Liver (tissue), 9 donors: ENCODE results near the gene UBA1. TPM values are rescaled to one million over a fixed set of nuclear protein-coding genes. Genes with fewer than 3 reads are reported as not detected.

ENCODE experiments used
- DNase-seq: peaks from one replicate; pipeline ENCODE4 v3.0.0-alpha.2; 2017; ENCODE audit warnings: low spot score
- H3K27ac ChIP-seq, 2 donors: one replicate each; pipeline ENCODE4 v1.7.0; 2013; ENCODE audit warnings: inconsistent platforms in 2 of 2, low read length in 2 of 2, control low read depth in 1 of 2, low read depth in 1 of 2, mild to moderate bottlenecking in 1 of 2
- H3K27me3 ChIP-seq, 4 donors: one replicate each; pipeline versions ENCODE4 v1.6.1 to v1.7.0; 2013; ENCODE audit warnings: low read length in 3 of 4, inconsistent platforms in 1 of 4, mild to moderate bottlenecking in 1 of 4, moderate library complexity in 1 of 4; ENCODE audit not compliant: control insufficient read depth in 4 of 4, insufficient read depth in 4 of 4
- H3K36me3 ChIP-seq, 4 donors: one replicate each; pipeline versions ENCODE4 v1.6.1 to v1.7.0; 2013; ENCODE audit warnings: low read length in 3 of 4, mild to moderate bottlenecking in 3 of 4, low read depth in 1 of 4, moderate library complexity in 1 of 4; ENCODE audit not compliant: control insufficient read depth in 4 of 4, insufficient read depth in 3 of 4
- H3K4me1 ChIP-seq, 4 donors: one replicate each; pipeline versions ENCODE4 v1.6.1 to v1.7.0; 2013; ENCODE audit warnings: low read length in 3 of 4, mild to moderate bottlenecking in 3 of 4, moderate library complexity in 1 of 4; ENCODE audit not compliant: control insufficient read depth in 4 of 4, insufficient read depth in 4 of 4
- H3K4me3 ChIP-seq, 3 donors: one replicate each; pipeline versions ENCODE4 v1.6.1 to v1.7.0; 2013; ENCODE audit warnings: low read length in 3 of 3, control low read depth in 1 of 3, low read depth in 1 of 3, mild to moderate bottlenecking in 1 of 3
- H3K9ac ChIP-seq, 2 donors: one replicate each; pipeline ENCODE4 v1.7.0; 2013; ENCODE audit warnings: low read length in 2 of 2, mild to moderate bottlenecking in 2 of 2, moderate library complexity in 2 of 2, control low read depth in 1 of 2, low read depth in 1 of 2
- H3K9me3 ChIP-seq, 4 donors: one replicate each; pipeline versions ENCODE4 v1.6.1 to v1.7.0; 2013; ENCODE audit warnings: low read length in 3 of 4; ENCODE audit not compliant: control insufficient read depth in 4 of 4
- CTCF ChIP-seq: fragments of 150-350 bp; IDR thresholded peaks from 2 replicates; pipeline ENCODE4 v1.5.1; 2017; ENCODE audit warnings: improper control_type of control experiment, low read depth, low read length; ENCODE audit not compliant: missing input control
- EGR1 ChIP-seq, 2 donors: IDR thresholded peaks; 2 replicates each; pipeline ENCODE4 v1.6.1; 2016 to 2018; ENCODE audit warnings: antibody characterized with exemption in 2 of 2, low read depth in 2 of 2
- FOXA1 ChIP-seq: IDR thresholded peaks from 2 replicates; pipeline ENCODE4 v1.6.1; 2016; ENCODE audit warnings: antibody characterized with exemption
- FOXA2 ChIP-seq: IDR thresholded peaks from 2 replicates; pipeline ENCODE4 v1.6.1; 2016; ENCODE audit warnings: antibody characterized with exemption
- GABPA ChIP-seq, 2 donors: IDR thresholded peaks in 1 of 2; conservative IDR thresholded peaks in 1 of 2; 2 replicates each; pipeline ENCODE4 v1.6.1; 2016; ENCODE audit warnings: antibody characterized with exemption in 2 of 2, mild to moderate bottlenecking in 1 of 2, moderate library complexity in 1 of 2
- HNF4G ChIP-seq: IDR thresholded peaks from 2 replicates; pipeline ENCODE4 v1.6.1; 2016; ENCODE audit warnings: antibody characterized with exemption
- JUND ChIP-seq, 2 donors: IDR thresholded peaks; 2 replicates each; pipeline ENCODE4 v1.6.1; 2016; ENCODE audit warnings: antibody characterized with exemption in 2 of 2
- NR2F2 ChIP-seq: IDR thresholded peaks from 2 replicates; pipeline ENCODE4 v1.6.1; 2016; ENCODE audit warnings: antibody characterized with exemption
- RAD21 ChIP-seq, 2 donors: IDR thresholded peaks; 2 replicates each; pipeline ENCODE4 v1.6.1; 2016; ENCODE audit warnings: antibody characterized with exemption in 2 of 2, mild to moderate bottlenecking in 2 of 2
- RXRA ChIP-seq, 2 donors: IDR thresholded peaks; 2 replicates each; pipeline ENCODE4 v1.6.1; 2017 to 2018; ENCODE audit warnings: antibody characterized with exemption in 2 of 2, mild to moderate bottlenecking in 1 of 2
- SP1 ChIP-seq: IDR thresholded peaks from 2 replicates; pipeline ENCODE4 v1.6.1; 2018; ENCODE audit warnings: antibody characterized with exemption, mild to moderate bottlenecking
- TAF1 ChIP-seq: conservative IDR thresholded peaks from 2 replicates; pipeline ENCODE4 v1.6.1; 2016; ENCODE audit warnings: antibody characterized with exemption, mild to moderate bottlenecking
- ZBTB33 ChIP-seq: IDR thresholded peaks from 2 replicates; pipeline ENCODE4 v1.6.1; 2016; ENCODE audit warnings: antibody characterized with exemption
- WGBS: extraction: QIAGEN DNeasy Blood & Tissue Kit; methylation state at CpG from one replicate; pipeline ENCODE4 v1.1.7; 2013; 5-methylcytosine and 5-hydroxymethylcytosine counted together
- polyA plus RNA-seq, 2 donors: library from polyadenylated mRNA; stranded (reverse) in 1 of 2; unstranded in 1 of 2; fragments of 200-250 nt in 1 of 2; fragments of >200 nt in 1 of 2; fragmentation: Nextera tagmentation in 1 of 2; extraction: Ambion mirVana in 1 of 2; gene quantifications; one replicate each; pipeline versions ENCODE4 v1.2.1 to v1.2.3, GENCODE V29; 2013 to 2015
- total RNA-seq, 2 donors: library from RNA; depleted of rRNA; stranded (reverse); fragments of >200 nt; gene quantifications; one replicate each; pipeline ENCODE4 v1.2.3, GENCODE V29; 2014
- TF ChIP-seq, protein P1 (sequence below): IDR thresholded peaks from 2 replicates; pipeline ENCODE4 v1.6.1; 2016; ENCODE audit warnings: antibody characterized with exemption
- TF ChIP-seq, protein P2 (sequence below): IDR thresholded peaks from 2 replicates; pipeline ENCODE4 v1.6.1; 2016; ENCODE audit warnings: antibody characterized with exemption
- donor health status: healthy.
- donor health status: healthy.
- donor health status: healthy.
- donor health status: healthy.
- donor health status: healthy.

UBA1 gene
- total and polyA plus RNA-seq, 4 donors, result 39.8 to 85.4 (median 68.7) TPM

GRCh38 chrX:47146121-47146935, 47.3 kb upstream of the UBA1 start:
- 6% methylated on average over 10 of the region's 10 CpGs for WGBS

More at GRCh38 chrX:47146121-47146935, 47.3 kb upstream of the UBA1 start:
- Histone ChIP-seq H3K9me3 (no peaks in the 10 kb centered on the region), H3K27me3 (no peaks in the 10 kb centered on the region), H3K27ac (peak overlapping the region; percentile 78 to 88), H3K4me1 (peaks cover 6 to 24% (median 19%) of the 10 kb centered on the region in 4 donors), H3K36me3 (peaks cover 0 to 5% (median 2%) of the 10 kb centered on the region in 4 donors), H3K9ac (peak overlapping the region in 1 of 2 donors; percentile 68), H3K4me3 (peak overlapping the region; percentile 74 to 84 (median 75))
- DNase-seq, result no peak
- TF ChIP-seq SP1 (no peak), EGR1 (IDR thresholded peaks at IDR 0.05; ENCODE audit: low read depth in 2 of 2) (no peak), FOXA2 (no peak), JUND (IDR thresholded peaks at IDR 0.05) (no peak), HNF4G (no peak), FOXA1 (no peak), RAD21 (IDR thresholded peaks at IDR 0.05) (no peak), RXRA (IDR thresholded peaks at IDR 0.05) (no peak), NR2F2 (no peak), ZBTB33 (no peak), TAF1 (no peak), GABPA (IDR thresholded peaks at IDR 0.05 in 1 of 2, conservative IDR thresholded peaks at IDR 0.05 in 1 of 2) (no peak), CTCF (no peak)
- TF ChIP-seq, protein P1, sequence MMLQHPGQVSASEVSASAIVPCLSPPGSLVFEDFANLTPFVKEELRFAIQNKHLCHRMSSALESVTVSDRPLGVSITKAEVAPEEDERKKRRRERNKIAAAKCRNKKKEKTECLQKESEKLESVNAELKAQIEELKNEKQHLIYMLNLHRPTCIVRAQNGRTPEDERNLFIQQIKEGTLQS, result no peak
- TF ChIP-seq, protein P2, sequence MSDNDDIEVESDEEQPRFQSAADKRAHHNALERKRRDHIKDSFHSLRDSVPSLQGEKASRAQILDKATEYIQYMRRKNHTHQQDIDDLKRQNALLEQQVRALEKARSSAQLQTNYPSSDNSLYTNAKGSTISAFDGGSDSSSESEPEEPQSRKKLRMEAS, result no peak
